Globus pallidus (tissue), 1 donor: Measurements from ENCODE around the gene RAVER1.

Experiments
- DNase-seq: peaks from one replicate; pipeline ENCODE4 v3.0.0-alpha.2; 2015; ENCODE audit warnings: low spot score

The RAVER1 gene

GRCh38 chr19:10269333-10270179 lies 63.8 kb downstream of the RAVER1 start:
- peak; percentile 50 for DNase-seq

GRCh38 chr19:10268071-10268470 lies 65.3 kb downstream of the RAVER1 start:
- no peak for DNase-seq

GRCh38 chr19:10266706-10267105 lies 66.6 kb downstream of the RAVER1 start:
- no peak for DNase-seq
